ENCODE results near the gene FOCAD.

The FOCAD gene

DNA sequence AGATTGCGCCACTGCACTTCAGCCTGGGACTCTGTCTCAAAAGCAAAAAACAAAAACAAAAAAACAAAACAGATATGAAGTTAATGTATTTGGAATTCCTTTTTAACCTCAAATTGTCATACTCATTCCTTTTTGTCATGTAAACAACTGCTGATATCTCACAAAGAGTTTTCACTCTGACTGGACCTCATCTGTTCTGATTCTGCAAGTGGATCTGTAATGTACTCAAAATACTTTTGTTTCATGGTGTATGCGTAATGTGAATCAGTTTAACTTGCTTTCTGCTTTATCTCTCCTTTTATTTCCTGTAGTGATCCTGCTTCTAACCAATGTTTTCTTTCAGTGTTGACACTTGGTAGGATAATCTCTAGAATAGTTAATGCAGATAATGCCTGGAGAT, 106.7 kb downstream of the FOCAD start:
- DNase-seq (ENCODE audit: low read depth), result no peak

DNA sequence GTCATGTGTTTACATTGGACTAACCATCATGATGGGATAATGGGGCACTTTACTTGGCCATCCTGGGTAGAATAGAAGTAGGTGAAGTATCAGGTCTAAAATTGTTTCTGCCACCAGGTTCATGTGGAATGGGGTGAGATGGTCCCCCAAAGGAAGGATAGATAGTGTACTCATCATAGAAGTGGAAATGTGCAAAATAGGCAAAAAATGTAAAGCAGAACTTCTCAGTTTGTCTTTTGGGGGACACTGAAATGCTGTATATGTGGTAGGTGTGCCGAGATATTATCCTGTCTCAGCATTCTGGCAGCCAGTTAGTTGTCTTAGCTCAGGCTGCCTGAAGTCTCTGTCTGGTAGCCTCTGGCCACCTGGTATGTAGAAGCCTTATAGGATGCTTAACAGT, 107.6 kb downstream of the FOCAD start:
- no peak for DNase-seq (ENCODE audit: low read depth)

GRCh38 chr9:20804489-20805250, 120.6 kb downstream of the FOCAD start:
- no peak for DNase-seq (ENCODE audit: low read depth)

DNA sequence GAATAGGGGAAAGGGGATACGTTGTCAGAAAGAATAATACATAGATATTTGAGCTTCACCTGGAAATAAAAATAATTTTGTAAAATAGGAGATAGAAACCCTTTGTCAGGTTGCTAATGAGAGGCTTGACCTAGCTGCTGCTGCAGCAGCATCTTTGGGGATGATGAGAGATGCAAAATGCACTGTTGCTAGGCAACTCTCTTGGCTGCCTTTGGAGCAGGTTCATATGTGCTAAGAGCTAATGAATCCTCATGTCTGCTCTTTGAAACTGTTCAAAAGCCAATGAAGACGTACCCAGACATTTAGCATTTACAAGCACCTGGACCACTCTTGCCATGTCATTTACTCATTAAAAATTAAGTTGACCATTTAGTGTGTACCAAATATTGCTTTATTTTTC, 121.7 kb downstream of the FOCAD start:
- DNase-seq (ENCODE audit: low read depth), result no peak

GRCh38 chr9:20808002-20808401, 123.9 kb downstream of the FOCAD start:
- no peak for DNase-seq (ENCODE audit: low read depth)

DNA sequence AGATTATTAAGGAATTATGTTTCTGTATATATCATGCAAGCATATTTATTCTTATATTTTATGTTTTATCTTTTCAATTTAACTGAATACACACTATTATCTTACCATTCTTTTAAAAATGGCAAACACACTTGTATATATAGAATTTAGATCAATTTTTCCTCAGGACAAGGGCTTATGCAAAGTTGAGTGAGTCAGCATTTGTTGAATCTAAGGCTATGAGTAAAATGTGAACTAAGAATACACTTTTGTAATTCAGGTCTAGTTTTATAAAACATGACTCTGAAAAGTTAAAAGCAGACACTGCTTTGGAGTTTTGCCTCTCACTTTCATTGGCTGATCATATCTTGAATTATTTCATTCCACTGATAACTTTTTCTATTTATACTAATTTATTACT, 127.8 kb downstream of the FOCAD start:
- no peak for DNase-seq (ENCODE audit: low read depth)

- DNase-seq (ENCODE audit: low read depth), result no peak
Measured at GRCh38 chr9:20815923-20816703, 132.1 kb downstream of the FOCAD start.

- no peak for DNase-seq (ENCODE audit: low read depth)
Measured at GRCh38 chr9:20823051-20823450, 139.0 kb downstream of the FOCAD start.

DNA sequence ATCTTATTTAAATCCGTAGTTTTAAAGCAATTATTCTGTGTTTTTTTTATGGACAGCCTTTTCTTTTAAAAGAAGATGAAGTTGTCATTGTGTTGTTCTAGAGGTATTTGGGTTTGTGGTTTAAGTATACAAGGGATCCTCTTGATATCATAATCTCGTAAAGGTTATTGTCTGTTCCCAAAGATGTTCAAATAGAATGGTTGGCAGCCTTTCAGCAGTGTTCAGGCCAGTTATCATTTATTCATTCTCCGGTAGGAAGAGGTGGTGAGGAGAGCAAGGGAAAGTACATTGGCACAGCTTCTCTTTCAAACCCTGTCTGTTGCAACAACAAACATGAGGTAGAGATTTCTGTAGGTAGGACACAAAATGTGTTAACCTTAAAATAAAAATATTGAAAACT, 147.0 kb downstream of the FOCAD start:
- no peak for DNase-seq (ENCODE audit: low read depth)

DNA sequence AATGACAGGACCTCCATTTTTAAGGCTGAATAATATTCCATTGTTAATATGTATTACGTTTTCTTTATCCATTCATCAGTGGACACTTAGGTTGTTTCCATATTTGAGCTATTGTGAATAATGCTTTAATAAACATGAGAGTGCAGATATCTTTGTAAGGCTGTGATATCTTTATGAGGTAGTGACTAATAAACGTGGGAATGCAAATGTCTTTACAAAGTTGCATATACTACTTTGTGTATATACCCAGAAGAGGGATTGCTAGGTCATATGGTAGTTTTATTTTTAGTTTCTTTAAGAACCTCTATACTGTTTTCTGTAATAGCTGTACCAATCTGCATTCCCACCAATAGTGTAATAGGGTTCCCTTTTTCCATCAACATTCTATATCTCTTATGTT, 148.7 kb downstream of the FOCAD start:
- DNase-seq (ENCODE audit: low read depth), result no peak

DNA sequence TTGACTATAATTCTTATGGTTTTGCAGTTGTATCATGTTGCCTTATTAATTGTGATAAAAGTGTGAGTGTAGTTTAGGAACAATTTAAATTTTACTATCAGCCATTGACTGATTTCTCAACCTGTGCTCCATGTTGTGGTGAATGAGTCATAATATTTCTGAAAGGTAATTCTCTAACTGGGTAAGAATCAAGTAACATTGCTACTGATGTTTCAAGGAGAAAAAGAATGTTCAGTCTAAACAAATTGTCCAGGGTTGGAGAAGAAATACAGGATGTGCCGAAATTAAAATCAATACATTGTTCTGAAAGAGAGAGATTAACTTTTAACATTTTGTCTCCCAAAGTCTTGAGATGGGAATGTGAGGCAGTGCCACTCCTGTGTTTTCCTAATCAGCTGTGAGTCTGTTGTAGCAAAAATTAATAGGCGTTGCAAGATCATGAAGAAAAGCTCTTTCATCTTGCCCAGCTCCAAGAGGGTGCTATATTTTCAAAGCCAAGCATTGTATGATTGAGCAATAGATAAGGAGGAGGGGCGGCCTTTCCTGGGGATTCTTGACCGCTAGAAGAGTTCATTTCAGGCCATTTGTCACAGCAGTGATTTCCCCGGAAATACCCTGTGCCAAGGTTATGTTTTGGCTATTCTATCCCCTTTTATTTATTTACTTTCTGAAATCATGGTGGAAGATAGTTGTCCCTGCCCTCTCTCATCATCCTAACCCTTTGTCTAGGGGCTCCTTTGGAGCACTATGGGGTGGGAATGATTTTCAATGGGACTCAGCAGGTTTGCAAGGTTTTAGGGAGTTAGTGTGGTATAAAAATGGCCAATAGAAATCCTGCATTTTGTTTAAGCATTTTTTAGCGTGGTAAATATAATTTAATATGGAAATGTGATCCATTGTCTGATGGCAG, 151.6 kb downstream of the FOCAD start:
- DNase-seq (ENCODE audit: low read depth), result no peak

DNA sequence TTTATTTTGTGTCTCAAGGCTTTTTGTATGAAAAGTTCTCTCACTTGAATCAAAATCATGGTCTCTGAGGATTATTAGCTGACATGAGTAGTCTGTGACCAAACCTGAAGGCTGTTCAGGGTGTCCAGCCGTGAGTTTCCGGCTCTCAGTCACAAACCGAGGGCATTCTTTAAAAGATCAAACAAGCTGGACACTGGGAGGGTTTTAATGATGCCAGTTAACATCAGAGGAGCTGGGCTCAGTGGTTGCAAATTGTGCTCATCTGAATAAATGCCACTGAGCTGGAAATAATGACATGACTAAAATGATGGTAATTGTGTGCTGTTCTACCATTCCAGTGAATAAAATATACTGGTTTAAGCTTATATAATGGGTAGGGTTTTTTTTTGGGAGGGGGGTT, 153.1 kb downstream of the FOCAD start:
- DNase-seq (ENCODE audit: low read depth), result no peak

DNA sequence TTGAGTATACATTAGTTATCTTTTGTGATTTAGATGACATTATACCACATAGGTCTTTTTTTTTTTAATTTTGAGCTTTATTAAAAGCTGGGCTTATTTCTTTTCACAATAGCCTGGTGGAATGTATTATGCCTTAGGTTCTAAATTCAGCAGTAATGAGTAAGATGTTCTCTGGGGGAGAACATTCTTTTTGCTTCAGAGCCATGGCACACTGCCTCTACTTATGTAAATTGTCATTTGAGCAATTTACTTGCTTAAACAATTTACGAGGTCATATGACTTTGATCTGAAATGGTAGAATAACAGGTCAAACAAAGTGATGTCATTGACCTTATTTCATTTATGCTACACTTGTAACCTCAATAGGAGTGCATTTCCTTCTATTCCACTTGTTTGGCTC, 154.2 kb downstream of the FOCAD start:
- DNase-seq (ENCODE audit: low read depth), result no peak

- no peak for DNase-seq (ENCODE audit: low read depth)
Measured at GRCh38 chr9:20844916-20845315, 160.9 kb downstream of the FOCAD start.

DNA sequence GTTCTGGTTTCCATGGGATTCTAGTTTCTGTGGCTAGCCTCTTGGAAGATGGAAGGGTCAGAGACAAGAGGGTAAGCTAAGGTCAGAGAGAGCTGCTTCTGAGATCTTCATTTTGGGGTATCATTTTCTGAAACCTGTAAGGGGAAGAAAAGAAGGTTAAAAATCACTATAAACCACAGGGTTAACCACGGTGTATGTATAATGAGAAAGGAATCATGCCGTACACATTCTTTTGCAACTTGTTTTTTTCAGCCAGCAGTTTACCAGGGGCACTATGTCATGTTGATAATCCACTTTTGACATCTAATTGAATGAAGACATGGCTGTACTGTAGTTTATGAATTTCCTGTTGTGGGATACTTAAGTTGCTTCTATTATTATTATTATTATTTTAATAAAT, 164.4 kb downstream of the FOCAD start:
- DNase-seq (ENCODE audit: low read depth), result no peak

DNA sequence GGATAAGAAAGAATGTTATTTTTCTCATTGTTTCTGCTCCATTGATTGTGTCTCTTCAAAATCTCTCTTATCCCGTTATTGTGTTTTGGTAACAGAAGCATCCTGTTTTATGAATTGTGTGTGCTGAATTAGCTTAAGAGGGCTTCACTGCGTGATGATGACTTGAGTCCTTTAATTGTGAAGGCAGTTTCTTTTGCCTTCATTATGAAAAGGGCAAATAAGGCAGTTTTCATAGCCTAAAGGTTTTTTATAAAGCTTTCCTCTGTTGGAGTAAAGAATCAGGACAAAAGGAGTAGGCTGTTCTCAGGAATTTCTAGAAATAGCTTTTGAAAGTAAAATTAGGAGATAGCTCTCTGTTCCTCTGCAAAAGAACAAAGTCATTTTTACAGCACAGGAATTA, 169.8 kb downstream of the FOCAD start:
- DNase-seq (ENCODE audit: low read depth), result no peak

DNA sequence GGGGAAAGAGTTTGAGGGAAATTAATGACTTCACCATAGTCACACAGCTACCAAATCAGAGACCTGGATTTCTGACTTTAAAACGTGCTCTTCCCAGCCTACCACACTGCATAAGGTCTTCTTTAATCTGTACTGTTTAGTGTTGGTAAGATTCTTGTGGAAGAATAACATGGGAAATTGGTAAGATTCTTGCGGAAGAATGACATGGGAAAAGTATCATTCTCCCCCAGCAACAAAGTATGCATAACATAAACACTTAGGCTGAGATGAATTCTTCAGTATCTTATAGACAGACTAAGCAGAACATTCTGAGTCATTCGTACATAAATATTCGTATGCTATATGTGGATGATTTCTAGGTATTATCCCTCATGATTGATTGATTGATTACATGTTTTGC, 170.4 kb downstream of the FOCAD start:
- no peak for DNase-seq (ENCODE audit: low read depth)

- DNase-seq (ENCODE audit: low read depth), result no peak
Measured at GRCh38 chr9:20863945-20864344, 179.9 kb downstream of the FOCAD start.

DNA sequence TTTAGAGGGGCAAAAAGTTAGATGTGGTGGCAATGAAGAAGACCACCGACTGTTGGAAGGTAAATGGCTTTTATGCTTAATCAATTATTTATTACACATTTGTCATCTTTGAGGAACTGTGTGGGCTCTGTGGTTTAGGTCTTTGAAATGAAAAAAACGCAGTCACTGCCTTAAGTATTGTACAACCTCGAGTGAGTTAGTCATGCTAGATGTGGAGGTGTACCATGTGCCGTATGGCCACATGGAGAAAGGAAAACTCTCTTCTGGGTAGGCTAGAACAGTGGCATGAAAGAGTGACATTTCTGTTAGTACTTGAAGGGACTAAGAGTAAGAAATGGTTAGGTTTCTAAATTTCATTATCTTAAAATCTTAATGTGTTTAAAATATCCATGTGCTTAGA, 181.3 kb downstream of the FOCAD start:
- no peak for DNase-seq (ENCODE audit: low read depth)

DNA sequence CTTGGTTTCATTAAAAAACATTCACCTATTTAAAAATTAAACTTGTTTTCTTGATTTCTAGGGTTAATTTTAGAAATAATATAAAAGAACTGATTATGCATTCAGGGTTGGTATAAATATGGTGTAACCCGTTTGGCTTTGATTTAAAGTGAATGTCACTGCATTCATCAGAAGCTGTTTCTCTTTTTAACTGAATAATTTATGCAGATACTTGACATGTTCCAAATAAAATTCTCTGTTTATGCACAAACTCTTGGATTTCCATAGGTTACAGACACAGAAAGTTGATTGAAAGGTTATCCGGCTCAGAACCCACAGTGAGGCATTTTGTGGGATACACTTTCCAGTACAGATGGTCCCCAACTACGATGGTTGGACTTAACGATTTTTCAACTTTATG, 186.1 kb downstream of the FOCAD start:
- DNase-seq (ENCODE audit: low read depth), result no peak

GRCh38 chr9:20872340-20872977, 188.4 kb downstream of the FOCAD start:
- no peak for DNase-seq (ENCODE audit: low read depth)

DNA sequence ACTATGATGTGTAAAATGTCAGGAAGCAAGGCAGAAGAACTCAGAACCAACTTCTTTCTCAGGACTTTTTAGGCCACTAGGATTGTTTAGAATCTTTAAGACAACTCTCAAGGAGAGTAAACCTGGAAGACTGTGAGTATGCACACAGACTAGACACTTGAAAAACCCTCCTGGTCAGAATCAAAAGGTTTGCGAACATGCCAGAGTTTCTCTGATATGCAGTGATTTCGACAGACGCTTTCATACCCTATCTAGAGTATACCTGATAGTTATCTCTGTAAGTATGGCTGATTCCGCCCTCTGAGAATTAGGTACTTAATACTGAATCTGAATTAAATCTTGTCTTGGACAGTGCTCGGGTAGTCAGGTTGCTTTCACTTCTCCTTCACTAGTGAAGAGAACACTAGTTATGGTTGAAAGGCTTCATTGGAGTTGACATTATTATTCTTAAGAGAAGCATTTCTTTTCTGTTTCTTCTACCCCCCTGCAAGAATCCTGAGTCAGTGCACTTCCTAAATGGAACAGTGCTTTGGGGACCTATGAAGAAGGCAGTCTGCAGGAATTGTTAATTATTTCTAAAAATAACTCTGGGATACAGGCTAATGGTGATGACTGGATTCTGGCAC, 189.3 kb downstream of the FOCAD start:
- DNase-seq (ENCODE audit: low read depth), result no peak
